Cortex of kidney (tissue), 1 donor: ENCODE data around the gene BGLAP.

ENCODE experiments used
- DNase-seq: peaks from one replicate; lab custom pipeline; 2025; lab: John Stamatoyannopoulos, UW

Gene BGLAP

DNA sequence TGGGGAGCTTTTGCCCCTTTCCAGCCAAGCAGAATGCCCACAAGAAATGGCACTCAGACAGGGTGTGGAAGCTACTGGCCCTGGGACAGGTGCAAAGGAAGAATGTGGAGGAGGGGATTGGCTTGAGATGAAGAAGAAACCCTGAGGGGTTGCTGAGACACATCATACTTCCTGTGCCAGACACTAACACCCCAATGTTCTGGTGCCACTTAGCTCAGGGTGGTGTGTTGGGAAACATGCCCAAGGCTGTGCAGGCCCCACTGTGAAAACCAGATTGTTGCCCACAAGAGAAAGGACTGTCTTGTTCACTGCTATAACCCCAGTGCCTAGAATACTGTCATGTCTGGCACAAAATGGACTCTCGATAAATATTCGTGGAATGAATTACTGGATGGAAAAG lies 15.7 kb downstream of the BGLAP start:
- no peak for DNase-seq

GRCh38 chr1:156258859-156259258 lies 16.9 kb downstream of the BGLAP start:
- no peak for DNase-seq

DNA sequence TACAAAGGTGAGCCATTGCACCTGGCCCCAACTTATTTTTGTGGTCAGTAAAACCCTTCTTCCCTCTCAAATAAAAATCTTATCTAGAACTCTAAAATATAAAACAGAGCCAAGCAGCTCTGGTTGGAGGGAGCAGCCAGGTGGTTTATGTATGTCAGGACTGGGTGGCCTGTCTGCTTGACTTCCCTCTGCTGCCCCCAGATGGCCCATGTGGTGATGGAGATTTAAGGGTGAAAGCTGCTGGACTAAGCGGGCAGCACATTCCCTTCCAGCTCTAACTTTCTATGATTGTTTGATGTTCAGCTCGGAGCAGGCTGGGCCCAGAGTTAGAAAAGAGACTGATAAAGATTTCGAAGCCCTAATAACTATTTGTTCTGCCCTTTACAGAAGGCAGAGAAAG lies 17.8 kb downstream of the BGLAP start:
- no peak for DNase-seq

DNA sequence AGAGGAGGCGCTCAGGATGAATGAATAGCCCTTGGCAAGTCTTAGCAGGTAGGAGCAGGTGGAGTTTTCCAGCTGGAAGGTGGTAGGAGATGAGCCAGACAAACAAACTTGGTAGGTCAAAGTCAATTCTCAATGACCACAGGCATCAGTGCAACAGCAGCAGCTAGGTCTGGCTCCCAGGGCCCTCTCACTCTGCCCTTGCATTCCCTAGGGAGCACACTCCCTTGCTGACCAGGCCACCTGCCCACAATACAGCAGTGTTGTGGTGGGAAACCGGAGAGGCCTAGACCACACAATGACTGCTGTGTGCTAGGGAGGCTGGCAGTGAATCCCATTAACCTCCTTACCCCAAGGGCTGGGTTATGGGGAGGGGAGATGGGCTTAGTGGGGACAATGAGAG lies 18.9 kb downstream of the BGLAP start:
- DNase-seq: no peak

DNA sequence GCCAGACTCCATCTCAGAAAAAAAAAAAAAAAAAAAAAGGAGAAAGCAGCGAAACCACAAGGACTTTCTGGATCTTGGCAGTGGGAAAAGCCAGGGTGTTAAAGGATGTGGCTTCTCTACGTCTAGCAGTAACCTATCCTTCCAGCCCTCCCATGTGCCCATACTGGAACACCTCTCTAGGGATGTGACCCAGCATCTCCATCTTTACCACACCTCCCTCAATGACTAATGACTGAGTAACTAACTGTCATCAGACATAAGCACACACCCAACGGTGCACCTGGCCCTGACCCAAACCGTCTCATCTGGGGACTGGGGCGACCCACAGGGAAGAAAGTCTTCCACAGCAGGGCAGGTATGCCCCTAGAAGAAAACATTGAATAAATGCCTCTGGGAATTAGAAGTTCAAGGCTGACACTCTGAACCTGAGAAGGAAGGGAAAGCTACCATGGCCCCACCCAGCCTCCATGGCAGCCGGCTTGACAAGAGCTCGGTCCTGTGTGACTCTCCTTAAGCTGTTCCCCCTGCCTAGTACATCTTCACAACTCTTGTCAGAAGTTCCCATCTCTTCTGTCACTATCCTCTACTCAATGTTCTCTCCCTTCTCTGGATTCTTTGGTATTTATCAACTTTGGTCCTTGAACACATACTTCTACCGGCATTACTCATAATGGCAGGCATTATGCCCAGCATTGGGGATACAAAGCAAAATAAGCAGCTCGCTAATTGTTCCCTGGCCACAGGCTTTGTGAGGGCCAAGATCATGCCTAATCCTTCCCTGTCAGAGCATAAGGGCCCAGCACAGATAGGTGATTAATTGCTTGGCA lies 20.7 kb downstream of the BGLAP start:
- DNase-seq: no peak

DNA sequence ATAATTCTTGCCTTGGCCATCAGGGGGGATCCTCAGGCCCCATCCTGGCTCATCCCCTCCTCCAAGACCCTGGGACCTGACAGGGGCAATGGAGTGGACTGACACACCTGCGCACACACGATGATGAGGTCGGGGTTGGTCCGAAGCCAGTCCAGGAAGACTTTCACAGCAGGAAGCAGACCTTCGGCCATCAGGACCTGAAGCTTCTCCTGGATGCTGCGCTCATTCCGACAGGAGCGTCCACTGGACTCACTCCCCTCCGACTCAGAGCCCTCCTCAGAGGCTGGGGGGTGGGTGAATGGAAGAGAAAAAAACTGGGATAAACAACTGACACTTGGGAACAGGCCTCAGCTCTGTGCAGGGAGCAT lies 21.3 kb downstream of the BGLAP start:
- no peak for DNase-seq

DNA sequence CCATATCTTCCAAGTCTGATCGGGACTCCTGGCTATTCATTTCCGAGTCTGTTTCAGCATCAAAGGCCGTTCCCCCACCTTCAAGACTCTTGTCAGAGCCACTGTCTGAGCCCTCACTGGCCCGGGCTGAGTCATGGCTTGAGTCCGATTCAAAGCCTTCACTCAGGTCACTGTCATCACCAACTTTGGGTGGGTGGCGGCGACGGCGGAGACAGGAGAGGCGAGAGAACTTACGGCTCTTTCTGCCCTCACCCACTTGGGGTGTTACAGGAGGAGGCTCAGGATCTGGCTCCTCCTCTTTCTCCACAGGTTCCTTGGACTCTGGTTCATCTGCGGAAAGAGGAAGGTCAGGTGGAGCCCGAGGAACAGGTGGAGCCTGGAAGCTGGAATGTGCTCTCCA lies 24.1 kb downstream of the BGLAP start:
- no peak for DNase-seq

GRCh38 chr1:156268336-156268735 lies 26.4 kb downstream of the BGLAP start:
- DNase-seq: no peak

- DNase-seq: no peak
These were observed 28.3 kb downstream of the BGLAP start for GRCh38 chr1:156270314-156270713.

DNA sequence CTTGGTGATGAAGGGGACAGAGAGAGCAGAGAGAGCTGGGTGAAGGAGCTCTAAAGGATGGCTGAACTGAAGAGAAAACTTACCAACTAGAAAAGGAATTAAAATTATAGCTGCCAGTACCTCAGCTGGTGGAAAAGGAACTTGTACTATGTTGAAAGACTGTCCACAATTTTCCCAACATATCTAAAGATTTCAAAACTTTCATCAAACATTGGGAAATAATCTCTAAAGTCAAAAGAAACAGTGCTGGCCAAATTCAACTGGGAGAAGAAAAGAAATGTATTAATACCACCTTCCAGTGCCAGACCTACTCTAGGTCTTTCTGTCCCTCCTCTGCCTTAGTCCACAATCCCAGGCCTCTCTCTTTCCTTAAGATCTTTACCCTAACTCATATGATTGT lies 34.5 kb downstream of the BGLAP start:
- DNase-seq: no peak

- no peak for DNase-seq
These were observed 35.0 kb downstream of the BGLAP start for GRCh38 chr1:156276966-156277381.

- no peak for DNase-seq
These were observed 37.9 kb downstream of the BGLAP start for GRCh38 chr1:156279837-156280236.

- DNase-seq: no peak
These were observed 39.3 kb downstream of the BGLAP start for GRCh38 chr1:156281281-156281680.

GRCh38 chr1:156281693-156282478 lies 39.9 kb downstream of the BGLAP start:
- no peak for DNase-seq

DNA sequence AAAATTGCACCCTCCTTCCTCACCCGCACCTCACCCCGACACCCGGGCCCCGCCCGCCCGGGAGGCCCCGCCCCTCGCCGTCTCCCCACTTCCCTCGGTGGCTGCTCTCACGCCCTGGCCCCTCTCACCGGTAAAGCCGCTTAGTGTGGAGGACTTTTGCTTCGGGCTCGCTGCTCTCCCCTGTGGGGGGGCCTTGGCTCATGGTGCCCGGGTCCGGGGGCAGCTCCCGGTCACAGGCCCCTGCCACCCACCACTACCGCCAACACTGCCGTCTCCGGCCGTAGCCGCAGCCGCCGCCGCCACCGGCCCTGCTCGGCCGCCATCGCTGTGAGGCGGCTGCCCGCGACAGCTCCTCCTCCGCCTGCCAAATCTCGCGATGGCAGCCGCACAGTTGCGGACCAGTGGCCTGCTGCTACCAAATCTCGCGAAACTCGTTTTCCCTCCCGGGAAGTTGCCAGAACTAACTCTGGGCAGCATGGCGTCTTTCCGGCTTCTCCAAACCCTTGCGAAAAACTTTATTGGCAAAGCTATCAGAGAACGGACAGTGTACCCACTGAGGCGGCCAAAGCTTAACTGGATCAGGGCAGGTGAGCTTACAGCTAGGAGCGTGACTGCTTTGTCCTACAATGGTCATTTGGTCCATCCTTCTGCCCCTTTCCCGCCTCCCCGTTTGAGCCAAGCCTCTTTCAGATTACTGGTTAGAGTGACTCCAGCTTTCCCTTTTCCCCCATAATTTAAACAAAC lies 40.7 kb downstream of the BGLAP start, which contains the start of gene SMG5:
SMG5 (minus strand) TSS at position 347 of the 744 bp plus-strand sequence; CDS start at position 202, 145 bp downstream.
- DNase-seq: peak; percentile 64

DNA sequence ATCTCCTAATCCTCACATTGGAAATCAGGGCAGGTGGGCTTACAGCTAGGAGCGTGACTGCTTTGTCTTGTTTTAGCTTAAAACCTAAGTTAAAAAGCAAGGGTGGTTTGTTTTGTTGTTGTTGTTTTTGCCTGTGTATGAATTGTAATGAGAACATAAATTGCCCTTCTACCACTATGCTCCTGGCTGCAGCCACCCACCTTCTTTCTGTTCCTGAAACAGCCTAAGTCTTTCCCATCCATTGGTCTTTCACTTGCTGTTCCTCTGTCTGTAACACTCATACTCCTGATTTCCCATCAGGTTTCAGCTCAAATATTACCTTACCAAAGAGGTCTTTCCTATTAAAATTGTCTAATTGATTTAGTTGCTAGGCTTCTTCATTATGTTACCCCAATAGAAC lies 41.5 kb downstream of the BGLAP start:
- DNase-seq: no peak

DNA sequence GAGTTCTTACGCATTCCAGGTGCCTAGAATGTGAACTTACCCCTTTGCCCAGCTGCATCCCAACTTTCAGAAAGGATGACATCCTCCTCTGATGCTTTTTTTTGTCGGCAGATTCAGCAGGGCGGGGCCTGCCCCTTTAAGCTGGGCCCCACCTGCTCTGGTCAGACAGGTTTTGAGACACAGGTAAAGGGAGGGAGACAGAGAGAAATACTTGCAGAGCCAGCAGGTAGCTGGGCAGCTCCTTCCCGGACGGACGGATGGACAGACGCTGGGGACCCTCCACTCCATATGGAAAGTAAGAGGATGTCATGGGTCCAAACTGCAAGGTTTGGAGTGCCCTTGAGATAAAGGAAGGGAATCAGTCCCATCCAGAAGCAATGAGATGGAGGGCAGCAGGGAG lies 42.1 kb downstream of the BGLAP start, which contains the start of gene TMEM79:
TMEM79 (plus strand) TSS at position 214 of the 400 bp plus-strand sequence. CDS start 902 bp downstream, outside the sequence.
- DNase-seq: no peak

DNA sequence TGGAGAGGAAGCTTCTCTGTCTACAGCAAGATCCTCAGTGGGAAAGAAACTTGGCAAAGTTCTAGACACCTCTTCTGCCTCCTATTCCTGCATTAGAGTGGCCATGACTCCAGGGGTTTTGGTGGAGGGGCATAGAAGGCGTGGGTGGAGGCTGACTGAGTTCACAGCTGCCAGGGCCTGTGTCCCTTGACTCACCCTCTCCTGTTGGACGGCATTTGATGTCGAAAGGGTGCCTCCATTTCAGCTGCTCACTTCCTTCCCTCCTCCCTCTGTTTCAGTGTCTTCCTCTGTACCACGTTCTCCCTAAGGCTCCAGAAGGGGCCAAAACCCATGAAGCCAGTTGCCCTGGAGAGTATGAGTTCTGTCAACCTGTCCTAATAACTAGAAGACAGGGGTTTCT lies 42.8 kb downstream of the BGLAP start:
- DNase-seq: no peak

DNA sequence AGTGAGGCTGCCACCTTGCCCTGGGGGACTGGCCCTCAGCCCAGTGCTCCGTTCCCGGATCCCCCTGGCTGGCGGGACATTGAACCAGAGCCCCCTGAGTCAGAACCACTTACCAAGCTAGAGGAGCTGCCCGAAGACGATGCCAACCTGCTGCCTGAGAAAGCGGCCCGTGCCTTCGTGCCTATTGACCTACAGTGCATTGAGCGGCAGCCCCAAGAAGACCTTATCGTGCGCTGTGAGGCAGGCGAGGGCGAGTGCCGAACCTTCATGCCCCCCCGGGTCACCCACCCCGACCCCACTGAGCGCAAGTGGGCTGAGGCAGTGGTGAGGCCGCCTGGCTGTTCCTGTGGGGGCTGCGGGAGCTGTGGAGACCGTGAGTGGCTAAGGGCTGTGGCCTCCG lies 43.5 kb downstream of the BGLAP start:
- no peak for DNase-seq

DNA sequence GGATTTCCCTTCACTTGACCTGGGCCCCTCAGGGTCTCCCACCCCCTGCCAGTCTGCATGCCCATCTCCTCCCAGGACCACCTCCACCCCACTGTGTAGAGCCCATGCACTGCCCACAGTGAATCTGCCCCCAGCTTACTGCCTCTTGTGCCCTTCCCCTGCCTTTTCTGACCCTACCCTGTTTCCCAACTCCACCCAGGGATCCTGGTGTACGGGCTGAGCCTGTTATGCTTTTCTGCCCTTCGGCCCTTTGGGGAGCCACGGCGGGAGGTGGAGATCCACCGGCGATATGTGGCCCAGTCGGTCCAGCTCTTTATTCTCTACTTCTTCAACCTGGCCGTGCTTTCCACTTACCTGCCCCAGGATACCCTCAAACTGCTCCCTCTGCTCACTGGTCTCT lies 44.1 kb downstream of the BGLAP start:
- DNase-seq: no peak

GRCh38 chr1:156289857-156290256 lies 47.9 kb downstream of the BGLAP start:
- no peak for DNase-seq
